GM12874 (cell line): Measurements from ENCODE around the gene PROCA1.

Source experiments
- CTCF ChIP-seq: IDR thresholded peaks from 2 replicates; pipeline ENCODE4 v1.5.1; 2011; ENCODE audit warnings: low read depth, mild to moderate bottlenecking, control low read depth, low read length, moderate library complexity; ENCODE audit not compliant: insufficient read depth

PROCA1 gene

GRCh38 chr17:28733346-28733745, 21.7 kb upstream of the PROCA1 start:
- TF ChIP-seq CTCF: no peak

GRCh38 chr17:28729950-28730330, 18.3 kb upstream of the PROCA1 start:
- no peak for TF ChIP-seq CTCF

DNA sequence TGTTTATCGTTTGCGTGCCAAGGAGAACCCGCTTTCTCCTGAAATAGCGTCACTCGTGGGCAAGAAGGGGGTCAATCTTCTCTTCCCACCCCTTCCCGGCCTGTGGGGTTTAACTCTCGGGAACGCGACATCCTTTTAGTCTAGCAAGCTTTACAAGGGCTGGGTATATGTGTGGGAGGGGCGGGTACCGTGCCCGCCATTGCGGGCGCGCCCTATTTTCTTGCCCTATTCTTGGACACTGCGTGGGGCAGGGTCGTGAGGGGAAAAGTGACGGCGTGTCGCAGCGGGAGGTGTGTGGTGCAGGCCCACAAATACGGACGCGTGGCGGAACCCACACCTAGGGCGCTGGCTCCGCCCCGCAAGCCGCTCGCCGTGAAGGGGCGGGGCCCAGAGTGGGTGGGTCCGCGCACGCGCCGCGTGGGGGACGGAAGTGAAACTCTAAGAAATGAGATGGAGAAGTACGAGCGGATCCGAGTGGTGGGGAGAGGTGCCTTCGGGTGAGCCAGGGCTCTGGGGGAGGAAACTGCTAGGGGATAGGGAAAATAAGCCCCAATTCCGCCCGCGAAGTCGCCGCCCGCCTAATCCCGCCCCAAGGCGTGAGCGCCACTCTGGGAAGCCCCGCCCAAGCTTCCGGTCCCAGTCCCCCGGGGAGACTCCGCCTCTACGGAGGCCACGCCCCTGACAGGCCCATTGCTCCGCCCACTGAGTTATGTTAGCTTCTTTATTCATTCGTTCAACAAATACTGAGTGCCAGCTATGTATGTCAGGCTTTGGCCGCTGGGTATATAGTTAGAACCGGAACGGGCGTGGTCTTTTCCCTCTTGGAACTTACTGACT, 16.9 kb upstream of the PROCA1 start, which contains the start of gene NEK8:
Gene NEK8, plus strand, starts transcription at position 425 of the 837 bp plus-strand sequence. Its CDS starts 26 bp downstream, at position 451.
- no peak for TF ChIP-seq CTCF

DNA sequence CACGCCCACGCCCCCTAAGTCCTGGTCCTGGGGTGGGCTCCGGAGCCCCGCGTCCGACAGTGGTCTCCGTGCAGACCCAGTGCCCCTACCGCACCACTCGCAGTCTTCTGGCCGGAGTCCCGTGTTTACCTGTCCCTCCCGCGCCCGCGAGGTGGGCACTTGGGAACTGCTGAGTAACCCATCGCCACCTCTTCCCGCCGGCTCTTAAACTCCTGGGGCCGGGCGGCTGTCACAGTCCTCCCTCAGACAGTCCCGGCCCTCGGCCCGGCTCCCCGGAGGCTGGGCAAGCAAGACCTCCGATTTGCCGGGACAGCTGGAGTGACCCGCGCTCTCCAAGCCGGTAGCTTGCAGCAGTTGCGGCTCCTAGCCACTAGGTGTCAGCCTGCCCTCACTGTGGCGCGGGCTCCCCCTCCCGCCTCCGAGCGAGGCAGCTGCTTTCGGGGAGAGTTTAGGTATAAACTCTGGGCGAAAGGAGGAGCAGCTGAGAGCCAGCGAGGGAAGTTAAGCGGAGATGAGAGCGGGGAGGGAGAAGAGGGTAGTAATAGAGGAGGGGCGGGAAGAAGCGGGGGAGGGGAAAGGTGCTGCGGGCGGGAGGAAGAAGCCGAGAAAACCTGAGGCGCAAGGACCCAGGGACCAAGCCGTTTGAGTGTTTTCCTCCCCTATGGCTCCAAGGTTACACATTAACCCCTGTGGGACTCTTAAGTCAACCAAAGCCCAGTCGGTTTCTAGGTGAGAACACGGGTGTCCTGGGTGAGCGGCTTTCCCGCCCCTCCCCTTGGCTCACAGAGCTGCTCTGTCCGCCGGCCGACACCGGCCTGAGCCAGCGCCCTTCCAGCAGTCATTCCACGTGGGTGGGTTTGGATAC, 15.2 kb upstream of the PROCA1 start:
- peak; percentile 99 for TF ChIP-seq CTCF

DNA sequence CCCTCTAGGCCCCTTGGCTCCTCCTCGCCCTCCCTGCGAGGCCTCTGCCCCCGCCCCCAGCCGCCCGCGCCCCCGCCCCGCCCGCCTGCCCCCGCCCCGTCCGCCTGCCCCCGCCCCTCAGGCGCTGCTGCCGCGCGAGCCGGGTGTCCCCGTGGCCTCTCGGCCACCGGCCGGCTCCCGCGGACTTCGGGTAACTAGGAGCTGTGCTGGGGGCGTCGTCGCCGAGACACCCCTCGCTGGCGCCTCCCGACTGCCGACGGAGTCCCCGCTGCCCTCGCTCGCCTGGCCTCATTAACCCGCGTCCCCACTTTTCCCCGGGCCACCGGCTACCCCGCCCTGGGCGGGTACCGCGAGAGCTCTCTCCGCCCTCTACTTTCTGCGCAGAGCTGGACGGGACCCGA, 14.5 kb upstream of the PROCA1 start, which contains the start of gene TLCD1:
Gene TLCD1, minus strand, starts transcription at position 8 of the 401 bp plus-strand sequence. CDS start 136 bp downstream, outside the sequence.
- no peak for TF ChIP-seq CTCF

GRCh38 chr17:28725660-28726225, 14.1 kb upstream of the PROCA1 start:
- TF ChIP-seq CTCF: no peak

GRCh38 chr17:28725166-28725659, 13.5 kb upstream of the PROCA1 start:
- peak; percentile 7; the same call in 1 of the 2 replicates for TF ChIP-seq CTCF
